ENCODE data around the gene B3GAT1.

- TF ChIP-seq POLR2A (IDR thresholded peaks at IDR 0.05; ENCODE audit: low read depth, low read length) (no peak), POLR2AphosphoS5 (IDR thresholded peaks at IDR 0.05; ENCODE audit: low read depth, low read length) (no peak), TAF1 (IDR thresholded peaks at IDR 0.05; ENCODE audit: borderline replicate concordance, low read depth, low read length) (no peak)
These were observed 38.1 kb upstream of the B3GAT1 start for GRCh38 chr11:134450186-134450585.
